DMS153 (cell line): ENCODE results near the gene TACSTD2.
"Not testable (repeated sequence)": the region's sequence is repeated elsewhere in the genome, so short reads cannot be mapped to it uniquely, and the experiment has no call there.

Source experiments
- DNase-seq: peaks from one replicate; lab custom pipeline; 2025; lab: John Stamatoyannopoulos, UW

Gene TACSTD2

GRCh38 chr1:58587667-58588066 is 10.6 kb upstream of the TACSTD2 start:
- DNase-seq = no peak

- DNase-seq = no peak
Observed at GRCh38 chr1:58586271-58586670, 9.2 kb upstream of the TACSTD2 start.

- DNase-seq = no peak
Observed at GRCh38 chr1:58585581-58586151, 8.6 kb upstream of the TACSTD2 start.

GRCh38 chr1:58585166-58585565 is 8.1 kb upstream of the TACSTD2 start:
- DNase-seq = no peak

GRCh38 chr1:58584082-58584895 is 7.2 kb upstream of the TACSTD2 start:
- no peak for DNase-seq

- DNase-seq = no peak
Observed at GRCh38 chr1:58583496-58583895, 6.4 kb upstream of the TACSTD2 start.

GRCh38 chr1:58582143-58582542 is 5.1 kb upstream of the TACSTD2 start:
- not testable (repeated sequence) for DNase-seq

GRCh38 chr1:58581641-58582040 is 4.6 kb upstream of the TACSTD2 start:
- DNase-seq = no peak

- no peak for DNase-seq
Observed at GRCh38 chr1:58580186-58580585, 3.1 kb upstream of the TACSTD2 start.

- no peak for DNase-seq
Observed at GRCh38 chr1:58577654-58578030, 590 bp upstream of the TACSTD2 start.

GRCh38 chr1:58576325-58576726 is 726 bp downstream of the TACSTD2 start:
- peak; percentile 21 for DNase-seq

GRCh38 chr1:58575551-58576324 is 1.3 kb downstream of the TACSTD2 start:
- DNase-seq = no peak

GRCh38 chr1:58574816-58575215 is 2.2 kb downstream of the TACSTD2 start:
- no peak for DNase-seq

GRCh38 chr1:58573705-58574591 is 3.1 kb downstream of the TACSTD2 start:
- no peak for DNase-seq

GRCh38 chr1:58573138-58573537 is 3.9 kb downstream of the TACSTD2 start:
- no peak for DNase-seq

GRCh38 chr1:58572690-58573089 is 4.4 kb downstream of the TACSTD2 start:
- no peak for DNase-seq

- DNase-seq = no peak
Observed at GRCh38 chr1:58571616-58572015, 5.4 kb downstream of the TACSTD2 start.

GRCh38 chr1:58570817-58571216 is 6.2 kb downstream of the TACSTD2 start:
- DNase-seq = no peak

GRCh38 chr1:58570094-58570493 is 7.0 kb downstream of the TACSTD2 start:
- DNase-seq = no peak

- no peak for DNase-seq
Observed at GRCh38 chr1:58568911-58569310, 8.1 kb downstream of the TACSTD2 start.

GRCh38 chr1:58568271-58568860 is 8.7 kb downstream of the TACSTD2 start:
- DNase-seq = no peak

- DNase-seq = no peak
Observed at GRCh38 chr1:58566339-58566738, 10.7 kb downstream of the TACSTD2 start.
